ENCODE data around the gene MRPL17.
"Not testable (repeated sequence)": the region's sequence is repeated elsewhere in the genome, so short reads cannot be mapped to it uniquely, and the experiment has no call there.

The MRPL17 gene

GRCh38 chr11:6682936-6683861, at the start of gene MRPL17:
MRPL17 (minus strand) TSS chr11:6683340; CDS start chr11:6683296, 44 bp downstream.
- DNase-seq (ENCODE audit: low read depth), result peak; percentile 99

- no peak for DNase-seq (ENCODE audit: low read depth)
Measured at GRCh38 chr11:6727971-6728760, 45.0 kb upstream of the MRPL17 start.

GRCh38 chr11:6725386-6725896, 42.3 kb upstream of the MRPL17 start:
- DNase-seq (ENCODE audit: low read depth), result no peak

- no peak for DNase-seq (ENCODE audit: low read depth)
Measured at GRCh38 chr11:6724013-6724412, 40.9 kb upstream of the MRPL17 start.

GRCh38 chr11:6721343-6721742, 38.2 kb upstream of the MRPL17 start:
- DNase-seq (ENCODE audit: low read depth), result no peak

GRCh38 chr11:6719576-6719975, 36.4 kb upstream of the MRPL17 start:
- no peak for DNase-seq (ENCODE audit: low read depth)

GRCh38 chr11:6717426-6717825, 34.3 kb upstream of the MRPL17 start:
- DNase-seq (ENCODE audit: low read depth), result no peak

- not testable (repeated sequence) for DNase-seq (ENCODE audit: low read depth)
Measured at GRCh38 chr11:6711552-6711951, 28.4 kb upstream of the MRPL17 start.

- DNase-seq (ENCODE audit: low read depth), result no peak
Measured at GRCh38 chr11:6708876-6709275, 25.7 kb upstream of the MRPL17 start.

GRCh38 chr11:6705905-6706535, 22.9 kb upstream of the MRPL17 start:
- no peak for DNase-seq (ENCODE audit: low read depth)

- no peak for DNase-seq (ENCODE audit: low read depth)
Measured at GRCh38 chr11:6703247-6704063, 20.3 kb upstream of the MRPL17 start.

- not testable (repeated sequence) for DNase-seq (ENCODE audit: low read depth)
Measured at GRCh38 chr11:6701955-6702354, 18.8 kb upstream of the MRPL17 start.

GRCh38 chr11:6695377-6695776, 12.2 kb upstream of the MRPL17 start:
- DNase-seq (ENCODE audit: low read depth), result no peak

GRCh38 chr11:6694229-6694535, 11.0 kb upstream of the MRPL17 start:
- DNase-seq (ENCODE audit: low read depth), result no peak

GRCh38 chr11:6693342-6694228, 10.4 kb upstream of the MRPL17 start:
- peak; percentile 7 for DNase-seq (ENCODE audit: low read depth)

- no peak for DNase-seq (ENCODE audit: low read depth)
Measured at GRCh38 chr11:6692128-6692527, 9.0 kb upstream of the MRPL17 start.

- not testable (repeated sequence) for DNase-seq (ENCODE audit: low read depth)
Measured at GRCh38 chr11:6690431-6691132, 7.4 kb upstream of the MRPL17 start.

GRCh38 chr11:6687876-6688275, 4.7 kb upstream of the MRPL17 start:
- DNase-seq (ENCODE audit: low read depth), result no peak

GRCh38 chr11:6686006-6686405, 2.9 kb upstream of the MRPL17 start:
- no peak for DNase-seq (ENCODE audit: low read depth)

- DNase-seq (ENCODE audit: low read depth), result not testable (repeated sequence)
Measured at GRCh38 chr11:6684068-6684467, 928 bp upstream of the MRPL17 start.
